ENCODE results near the gene FRMPD1.

- TF ChIP-seq POLR2A (IDR thresholded peaks at IDR 0.05; ENCODE audit: low read depth, low read length): no peak
- TF ChIP-seq TAF1 (IDR thresholded peaks at IDR 0.05; ENCODE audit: borderline replicate concordance, low read depth, low read length): no peak
These were observed 47.9 kb upstream of the FRMPD1 start for GRCh38 chr9:37602817-37603216.

Measured in GM12892 (cell line).